GM13976 (cell line): Measurements from ENCODE around the gene SMC1B.
"Not testable (repeated sequence)": the region's sequence is repeated elsewhere in the genome, so short reads cannot be mapped to it uniquely, and the experiment has no call there.

Experiments used
- DNase-seq: peaks from one replicate; pipeline ENCODE4 v3.0.0; 2012; ENCODE audit warnings: low spot score
- CTCF ChIP-seq: IDR thresholded peaks from 2 replicates; pipeline ENCODE4 v1.5.1; 2012; ENCODE audit warnings: borderline replicate concordance, mild to moderate bottlenecking; ENCODE audit not compliant: insufficient read depth; ENCODE audit errors: extremely low read depth, missing control alignments, control extremely low read depth
- in situ Hi-C: fragments of 300-500 bp; cut with MboI; formaldehyde crosslinking; loops from one replicate; pipeline ENCODE4 v1.12.0; 2022; ENCODE audit warnings: low sequenced_read_pairs, mixed read lengths, inconsistent platforms; ENCODE audit not compliant: unreplicated experiment

Gene SMC1B

GRCh38 chr22:45358127-45358526 lies 55.3 kb downstream of the SMC1B start:
- DNase-seq, result no peak
- TF ChIP-seq CTCF, result no peak
- in situ Hi-C loops, result no loop called here

- no peak for DNase-seq
- in situ Hi-C loops, result no loop called here
- no peak for TF ChIP-seq CTCF
Observed at GRCh38 chr22:45357490-45357889, 55.9 kb downstream of the SMC1B start.

GRCh38 chr22:45353786-45354185 lies 59.6 kb downstream of the SMC1B start:
- no peak for TF ChIP-seq CTCF
- no peak for DNase-seq
- in situ Hi-C loops, result no loop called here

GRCh38 chr22:45352757-45353156 lies 60.6 kb downstream of the SMC1B start:
- in situ Hi-C loops, DNase-seq: not testable (repeated sequence)

- no peak for TF ChIP-seq CTCF
- no peak for DNase-seq
- in situ Hi-C loops, result no loop called here
Observed at GRCh38 chr22:45351956-45352355, 61.4 kb downstream of the SMC1B start.

GRCh38 chr22:45349916-45350315 lies 63.5 kb downstream of the SMC1B start:
- in situ Hi-C loops, result no loop called here
- DNase-seq, result no peak
- no peak for TF ChIP-seq CTCF

- TF ChIP-seq CTCF, result no peak
- no peak for DNase-seq
- in situ Hi-C loops, result no loop called here
Observed at GRCh38 chr22:45344334-45344733, 69.1 kb downstream of the SMC1B start.
